NCI-H774 (cell line): ENCODE data around the gene LZTS3.
"Not testable (repeated sequence)": the region's sequence is repeated elsewhere in the genome, so short reads cannot be mapped to it uniquely, and the experiment has no call there.

Experiments
- DNase-seq: peaks from one replicate; lab custom pipeline; 2025; lab: John Stamatoyannopoulos, UW

Gene LZTS3

DNA sequence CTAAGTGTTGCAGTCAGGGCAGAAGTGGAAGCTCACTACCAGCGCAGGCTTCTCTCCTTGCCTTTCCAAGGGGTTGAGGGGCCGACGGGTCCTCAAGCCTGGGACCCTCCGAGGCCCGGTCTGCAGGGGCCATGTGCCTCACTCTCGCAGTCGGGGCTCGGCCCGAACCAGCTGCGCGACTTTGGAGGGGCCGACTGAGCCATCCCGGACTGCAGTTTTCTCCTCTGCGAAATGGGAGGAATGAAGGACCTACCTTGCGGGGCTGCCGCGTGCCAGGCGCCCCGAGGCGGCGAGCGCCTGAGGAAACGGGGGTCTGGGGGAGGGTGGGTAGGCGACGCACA, 5.6 kb downstream of the LZTS3 start:
- no peak for DNase-seq

GRCh38 chr20:3166913-3167342, 6.4 kb downstream of the LZTS3 start:
- no peak for DNase-seq

- DNase-seq: no peak
These were observed 6.9 kb downstream of the LZTS3 start for GRCh38 chr20:3166338-3166912.

DNA sequence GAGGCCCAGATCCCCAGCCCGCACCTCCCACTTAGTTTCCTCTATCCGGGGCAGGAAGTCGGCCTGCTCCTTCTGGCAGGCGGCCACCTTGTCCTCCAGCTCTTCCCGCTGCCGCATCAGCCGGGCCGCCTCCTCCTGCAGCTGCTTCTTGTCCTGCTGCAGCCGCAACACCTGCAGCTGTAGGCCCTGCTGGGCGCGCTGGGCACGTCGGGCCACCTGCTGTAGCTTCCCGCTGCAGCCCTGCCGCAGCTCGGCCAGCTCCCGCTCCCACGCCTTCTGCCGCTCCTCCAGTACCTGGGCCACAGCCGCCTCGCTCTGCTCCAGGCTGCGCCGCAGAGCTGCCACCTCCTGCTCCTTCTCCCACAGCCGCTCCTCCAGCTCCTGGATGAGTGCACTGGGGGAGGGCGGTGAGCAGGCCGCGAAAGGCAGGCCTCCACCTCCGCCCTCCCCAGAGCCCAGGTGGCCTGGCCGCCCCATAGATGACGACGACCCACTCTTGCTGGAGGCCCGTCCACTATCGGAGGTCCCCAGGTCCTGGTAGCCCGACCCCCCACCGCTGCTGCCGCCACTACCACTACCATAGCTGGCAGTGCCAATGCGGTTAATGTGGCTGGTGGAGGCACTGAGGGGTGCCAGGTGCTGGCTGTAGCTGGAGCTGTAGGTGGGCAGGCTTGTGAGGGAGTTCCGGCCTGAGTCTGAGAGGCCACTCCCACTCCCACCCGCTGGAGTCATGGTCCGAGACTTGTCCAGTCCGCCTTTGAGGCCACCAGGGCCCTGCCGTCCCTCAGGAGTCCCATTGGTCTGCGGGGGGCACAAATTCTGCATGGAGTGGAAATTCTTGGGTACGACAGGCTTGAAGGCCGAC, 7.6 kb downstream of the LZTS3 start:
- DNase-seq: no peak

GRCh38 chr20:3164763-3165410, 8.5 kb downstream of the LZTS3 start:
- DNase-seq: no peak

- DNase-seq: no peak
These were observed 9.1 kb downstream of the LZTS3 start for GRCh38 chr20:3164043-3164762.

DNA sequence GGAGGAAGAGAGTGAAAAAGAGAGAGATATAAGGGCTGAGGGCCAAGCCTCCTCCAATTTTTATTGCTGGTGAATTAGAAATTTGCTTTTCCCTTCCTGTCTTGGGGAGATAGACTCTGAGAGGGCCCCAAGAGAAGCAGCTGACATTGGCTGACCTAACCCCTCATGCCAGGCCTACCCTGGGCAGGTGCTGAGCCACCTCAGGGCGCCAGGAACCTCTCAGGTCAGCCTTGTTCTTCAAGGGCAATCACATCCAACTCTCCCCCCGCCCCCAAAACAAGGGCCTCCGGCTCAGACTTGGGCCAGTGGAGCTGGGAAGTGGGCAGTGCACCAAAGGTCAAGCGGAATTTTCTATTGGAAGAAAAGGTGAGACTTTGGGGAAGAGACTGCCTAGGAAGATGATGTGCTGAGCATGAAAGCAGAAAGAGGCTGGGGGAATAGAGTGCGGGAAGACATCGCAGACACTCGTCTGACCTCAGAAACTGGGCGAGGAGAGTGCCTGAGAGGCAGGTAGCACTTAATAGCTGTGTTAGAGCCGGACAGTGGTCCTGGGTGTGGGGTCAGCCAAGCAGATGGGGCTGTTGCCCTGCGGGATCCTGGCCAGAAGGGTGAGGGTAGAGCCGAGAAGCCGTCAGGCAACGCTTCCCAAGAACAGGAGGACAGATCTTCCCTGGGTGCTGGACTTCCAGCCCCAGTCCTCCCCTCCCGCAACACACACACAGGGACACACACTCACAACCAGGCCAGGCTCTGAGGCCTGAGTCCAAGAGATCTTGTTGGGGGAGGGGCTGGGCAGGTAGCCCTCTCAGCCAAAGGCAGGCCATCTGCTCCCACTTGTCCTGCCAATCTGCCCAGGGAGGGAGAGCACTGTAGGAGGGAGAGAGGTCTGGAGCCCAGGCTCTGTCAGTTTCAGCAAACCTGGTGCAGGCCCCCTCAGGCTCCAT, 10.0 kb downstream of the LZTS3 start:
- DNase-seq: no peak

DNA sequence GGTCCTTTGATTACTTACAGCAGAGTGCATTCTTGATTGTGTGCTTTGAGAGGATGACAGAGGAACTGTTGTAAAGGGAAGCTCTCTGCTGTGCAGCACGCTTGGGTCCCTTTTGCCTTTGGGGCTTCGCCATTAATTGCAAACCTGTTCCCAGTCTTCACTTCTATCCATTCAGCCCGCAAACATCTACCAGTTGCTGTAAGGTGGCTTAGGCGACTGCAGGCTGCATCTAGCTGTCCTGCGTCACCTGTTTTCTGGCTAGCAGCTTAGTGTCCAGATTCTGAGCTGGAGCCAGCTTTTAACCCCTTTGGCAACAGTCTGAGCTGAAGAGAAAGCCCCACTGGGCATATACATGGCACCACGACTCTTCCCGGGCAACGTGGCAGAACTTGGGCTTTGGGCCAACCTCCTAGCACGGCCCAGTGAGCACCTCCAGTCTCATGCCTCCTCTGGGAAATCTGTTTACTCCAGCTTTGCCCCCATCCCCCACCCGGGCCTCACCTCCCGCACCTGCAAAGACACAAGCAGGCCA, 11.2 kb downstream of the LZTS3 start:
- peak; percentile 55 for DNase-seq

- DNase-seq: no peak
These were observed 11.9 kb downstream of the LZTS3 start for GRCh38 chr20:3161316-3162079.

DNA sequence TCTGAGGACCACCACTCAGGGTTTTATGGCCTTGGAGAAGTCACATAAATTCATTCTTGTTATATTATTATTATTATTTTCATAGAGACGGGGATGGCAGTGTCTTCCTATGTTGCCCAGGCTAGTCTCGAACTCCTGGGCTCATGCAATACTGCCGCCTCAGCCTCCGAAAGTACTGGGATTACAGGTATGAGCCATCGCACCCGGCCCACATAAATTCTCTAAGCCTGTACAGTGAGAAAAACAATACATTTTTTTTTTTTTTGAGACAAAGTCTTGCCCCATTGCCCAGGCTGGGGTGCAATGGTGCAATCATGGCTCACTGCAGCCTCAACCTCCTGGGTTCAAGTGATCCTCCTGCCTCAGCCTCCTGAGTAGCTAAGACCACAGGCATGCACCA, 12.9 kb downstream of the LZTS3 start:
- DNase-seq: no peak

GRCh38 chr20:3158968-3159431, 14.3 kb downstream of the LZTS3 start:
- DNase-seq: no peak

- DNase-seq: no peak
These were observed 15.5 kb downstream of the LZTS3 start for GRCh38 chr20:3157817-3158216.

DNA sequence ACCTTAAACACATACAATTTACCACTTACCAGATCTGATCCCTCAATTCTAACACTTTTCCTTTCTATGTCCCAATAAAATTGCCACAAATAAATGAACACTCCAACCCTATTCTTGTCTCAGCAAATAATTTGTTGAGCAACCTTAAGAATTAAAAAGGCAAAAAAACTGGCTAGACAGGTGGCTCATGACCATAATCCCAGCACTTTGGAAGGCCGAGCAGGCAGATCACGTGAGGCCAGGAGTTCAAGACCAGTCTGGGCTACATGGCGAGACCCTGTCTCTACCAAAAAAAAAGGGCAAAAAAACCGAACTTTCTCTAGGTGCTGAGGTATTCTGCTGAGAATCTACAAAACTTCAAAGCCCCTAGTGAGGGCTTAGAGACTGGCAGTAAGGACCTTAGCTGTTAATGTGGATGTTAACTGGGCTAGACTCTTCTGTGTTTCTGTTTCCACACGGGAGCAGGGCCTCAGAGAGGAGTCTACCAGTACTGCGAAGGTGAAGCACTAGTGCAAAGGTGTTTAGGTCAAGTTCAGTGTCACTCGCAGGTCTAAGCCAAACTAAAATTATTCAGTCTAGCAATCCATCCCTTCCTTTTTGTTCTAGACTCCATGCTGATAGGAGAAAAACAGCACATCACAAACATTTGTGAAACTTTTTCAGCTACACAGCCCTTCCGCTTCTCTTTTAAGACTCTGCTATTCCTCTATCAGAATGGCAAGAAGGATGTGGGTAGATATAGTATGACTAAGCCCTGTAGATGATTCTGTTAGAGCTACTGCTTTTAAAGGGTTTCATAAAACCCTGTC, 16.3 kb downstream of the LZTS3 start:
- no peak for DNase-seq

DNA sequence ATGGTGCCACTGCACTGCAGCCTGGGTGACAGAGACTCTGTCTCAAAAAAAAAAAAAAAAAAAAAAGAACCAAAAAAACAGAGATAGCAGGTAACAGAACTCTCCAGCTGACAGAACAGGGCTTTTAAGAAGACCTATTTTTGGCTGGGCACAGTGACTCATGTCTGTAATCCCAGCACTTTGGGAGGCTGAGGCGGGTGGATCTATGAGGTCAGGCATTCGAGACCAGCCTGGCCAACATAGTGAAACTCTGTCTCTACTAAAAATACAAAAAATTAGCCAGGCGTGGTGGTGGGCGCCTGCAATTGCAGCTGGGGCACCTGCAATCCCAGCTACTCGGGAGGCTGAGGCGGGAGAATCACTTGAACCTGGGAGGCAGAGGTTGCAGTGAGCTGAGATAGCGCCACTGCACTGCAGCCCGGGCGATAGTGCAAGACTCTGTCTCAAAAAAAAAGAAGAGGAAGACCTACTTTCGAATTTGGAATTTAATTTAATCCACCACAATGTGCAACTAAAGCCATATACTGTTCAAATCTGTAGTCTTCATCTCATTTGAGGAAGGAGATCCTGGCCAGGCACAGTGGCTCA, 21.2 kb downstream of the LZTS3 start:
- not testable (repeated sequence) for DNase-seq

GRCh38 chr20:3150908-3151307, 22.4 kb downstream of the LZTS3 start:
- DNase-seq: no peak

GRCh38 chr20:3146732-3147341, 26.5 kb downstream of the LZTS3 start:
- DNase-seq: no peak

- no peak for DNase-seq
These were observed 31.6 kb downstream of the LZTS3 start for GRCh38 chr20:3141757-3142156.

GRCh38 chr20:3137492-3137891, 35.9 kb downstream of the LZTS3 start:
- DNase-seq: no peak
